Measurements from ENCODE around the gene OR5T1.

Gene OR5T1

DNA sequence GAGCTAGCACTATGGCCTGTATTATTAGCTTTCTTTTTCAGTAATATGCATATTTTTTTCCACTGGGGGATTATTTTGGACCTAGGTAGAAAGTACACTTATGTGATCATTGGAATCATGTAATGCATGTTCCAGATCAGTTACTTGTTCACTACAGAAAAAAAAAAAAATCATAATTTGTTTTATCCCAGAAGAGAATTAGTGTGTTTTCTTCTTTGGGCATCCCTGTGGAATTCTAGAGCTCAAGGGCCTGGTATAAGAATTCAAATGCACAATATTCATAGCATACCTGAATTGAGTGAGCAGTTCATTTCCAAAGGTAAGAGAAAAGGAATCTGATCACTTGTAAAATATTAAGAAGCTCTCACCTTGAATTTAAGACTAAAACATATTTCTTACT is at the start of gene OR5T1:
Gene OR5T1, plus strand, starts transcription at position 301 of the 400 bp plus-strand sequence. CDS start 1,485 bp downstream, outside the sequence.
- no peak for DNase-seq (ENCODE audit: low read depth in 2 of 2)

DNA sequence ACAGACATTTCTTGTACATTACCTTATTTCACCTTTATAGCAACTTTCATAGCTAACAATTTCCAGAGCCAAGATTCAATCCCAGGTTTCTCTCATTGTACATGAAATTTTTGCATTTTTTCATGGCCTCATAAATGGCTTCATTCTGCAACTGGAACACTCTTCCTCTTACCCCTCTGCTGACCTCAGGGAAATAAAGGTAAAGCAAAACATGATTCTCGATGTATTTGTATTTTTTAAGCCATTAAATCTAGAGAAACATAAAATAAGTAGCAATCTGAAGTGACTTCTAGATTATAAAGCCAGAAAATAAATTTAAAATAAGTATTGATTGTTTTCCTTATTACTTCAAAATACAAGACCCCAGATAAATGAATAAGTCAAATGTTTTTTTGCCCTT is 39.8 kb upstream of the OR5T1 start, which contains the start of gene OR5T2:
Gene OR5T2, minus strand, starts transcription at position 101 of the 400 bp plus-strand sequence. CDS start 1,193 bp downstream, outside the sequence.
- no peak for DNase-seq (ENCODE audit: low read depth in 2 of 2)

DNA sequence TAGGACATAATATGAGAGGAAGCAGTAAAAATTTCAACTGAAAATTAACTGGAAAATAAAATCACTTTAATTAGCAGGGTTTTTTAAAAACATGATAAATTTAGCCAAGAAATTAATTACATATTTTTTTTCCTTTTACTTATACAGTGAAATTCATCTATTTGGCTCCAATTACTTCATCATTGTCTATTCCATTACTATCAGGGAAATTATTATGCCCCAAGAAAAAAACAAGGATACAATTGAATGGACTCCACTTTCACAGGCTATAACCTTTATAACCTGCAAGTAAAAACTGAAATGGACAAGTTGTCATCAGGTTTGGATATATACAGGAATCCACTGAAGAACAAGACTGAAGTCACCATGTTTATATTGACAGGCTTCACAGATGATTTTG is 22.0 kb upstream of the OR5T1 start, which contains the start of gene OR5T3:
Gene OR5T3, plus strand, starts transcription at position 301 of the 400 bp plus-strand sequence. Its CDS starts 0 bp downstream, at position 301.
- DNase-seq (ENCODE audit: low read depth in 2 of 2) = no peak

DNA sequence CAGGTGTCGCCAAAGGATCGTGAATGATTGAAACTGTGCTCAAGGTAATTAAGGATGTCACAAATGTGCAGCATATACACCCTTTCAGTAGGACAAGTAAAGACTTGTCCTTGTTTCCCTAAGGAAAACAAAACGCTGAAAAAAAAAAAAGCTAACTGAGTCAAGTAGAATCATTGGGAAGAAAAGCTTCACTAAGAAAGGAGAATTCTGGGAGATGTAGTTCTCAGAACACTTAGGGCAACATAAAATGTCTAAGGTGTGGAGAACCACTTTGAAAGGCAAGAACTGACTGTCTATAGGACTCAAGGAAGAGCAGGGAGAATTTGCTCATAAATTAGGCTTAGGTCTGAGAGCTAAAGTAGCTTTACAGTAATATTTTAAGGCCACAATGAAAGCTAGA is 2.9 kb upstream of the OR5T1 start:
- no peak for DNase-seq (ENCODE audit: low read depth in 2 of 2)

- DNase-seq (ENCODE audit: low read depth in 2 of 2) = no peak
Measured at GRCh38 chr11:56292154-56292553, 18.2 kb downstream of the OR5T1 start, which contains the start of gene OR8H1. Gene OR8H1 (minus strand): TSS chr11:56292254. CDS start chr11:56291062, 1,192 bp downstream.

- no peak for DNase-seq (ENCODE audit: low read depth in 2 of 2)
Measured at GRCh38 chr11:56296898-56297297, 22.9 kb downstream of the OR5T1 start.

GRCh38 chr11:56307836-56308235 is 33.9 kb downstream of the OR5T1 start:
- no peak for DNase-seq (ENCODE audit: low read depth in 2 of 2)

GRCh38 chr11:56314844-56315243 is 40.9 kb downstream of the OR5T1 start, which contains the start of gene OR8K3:
Gene OR8K3 (plus strand): TSS chr11:56315144. CDS start chr11:56318307, 3,163 bp downstream.
- DNase-seq (ENCODE audit: low read depth in 2 of 2) = no peak
